ENCODE measurements around the gene THRA.

Gene THRA

GRCh38 chr17:40100669-40101366 lies 38.1 kb downstream of the THRA start:
- peak; percentile 95 for DNase-seq

GRCh38 chr17:40101367-40102210 lies 38.8 kb downstream of the THRA start:
- DNase-seq, result no peak

- DNase-seq, result no peak
These were observed 40.4 kb downstream of the THRA start for GRCh38 chr17:40103071-40103661.

- DNase-seq, result no peak
These were observed 40.9 kb downstream of the THRA start for GRCh38 chr17:40103688-40104087.

- peak; percentile 43 for DNase-seq
These were observed 42.1 kb downstream of the THRA start for GRCh38 chr17:40104594-40105486.

- no peak for DNase-seq
These were observed 43.3 kb downstream of the THRA start for GRCh38 chr17:40105861-40106759.

GRCh38 chr17:40106760-40107521 lies 44.2 kb downstream of the THRA start:
- DNase-seq, result no peak

- no peak for DNase-seq
These were observed 44.9 kb downstream of the THRA start for GRCh38 chr17:40107522-40108174.

GRCh38 chr17:40108970-40109824 lies 46.4 kb downstream of the THRA start:
- DNase-seq, result no peak

GRCh38 chr17:40110026-40110845 lies 47.5 kb downstream of the THRA start:
- no peak for DNase-seq

GRCh38 chr17:40111221-40112128 lies 48.7 kb downstream of the THRA start:
- DNase-seq, result peak; percentile 73

- DNase-seq, result no peak
These were observed 49.5 kb downstream of the THRA start for GRCh38 chr17:40112191-40112711.

GRCh38 chr17:40112718-40113109 lies 49.9 kb downstream of the THRA start:
- no peak for DNase-seq

GRCh38 chr17:40113110-40113906 lies 50.5 kb downstream of the THRA start:
- peak; percentile 93 for DNase-seq

GRCh38 chr17:40113907-40114245 lies 51.1 kb downstream of the THRA start:
- DNase-seq, result no peak

- no peak for DNase-seq
These were observed 52.3 kb downstream of the THRA start for GRCh38 chr17:40115101-40115436.

Data from stimulated activated CD4-positive, alpha-beta T cell treated with anti-CD3 and anti-CD28 coated beads, Interleukin-1b, Interleukin-23, amount 100 ng/mL, for 48 hours (primary cell).